ENCODE data around the gene PHLPP2.

DNA sequence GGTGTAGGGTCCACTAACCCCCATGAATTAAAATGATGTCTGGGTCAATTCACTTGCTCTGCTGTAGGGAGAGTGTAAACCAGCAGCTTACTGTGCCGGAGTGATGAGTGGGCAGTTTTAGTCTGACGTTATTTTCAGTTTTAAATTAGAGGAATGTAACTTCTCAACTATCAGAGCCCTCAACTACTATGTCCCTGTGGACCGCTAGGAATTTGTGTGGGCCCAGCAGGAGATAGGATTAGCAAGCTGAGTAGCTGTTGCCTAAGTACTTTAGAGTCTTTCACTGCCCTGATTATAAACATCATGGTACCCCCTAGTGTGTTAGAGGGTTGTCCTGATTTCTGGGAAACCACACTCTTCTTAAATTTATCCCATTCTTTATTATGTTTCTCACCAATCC is 87.1 kb downstream of the PHLPP2 start:
- TF ChIP-seq, protein P1, sequence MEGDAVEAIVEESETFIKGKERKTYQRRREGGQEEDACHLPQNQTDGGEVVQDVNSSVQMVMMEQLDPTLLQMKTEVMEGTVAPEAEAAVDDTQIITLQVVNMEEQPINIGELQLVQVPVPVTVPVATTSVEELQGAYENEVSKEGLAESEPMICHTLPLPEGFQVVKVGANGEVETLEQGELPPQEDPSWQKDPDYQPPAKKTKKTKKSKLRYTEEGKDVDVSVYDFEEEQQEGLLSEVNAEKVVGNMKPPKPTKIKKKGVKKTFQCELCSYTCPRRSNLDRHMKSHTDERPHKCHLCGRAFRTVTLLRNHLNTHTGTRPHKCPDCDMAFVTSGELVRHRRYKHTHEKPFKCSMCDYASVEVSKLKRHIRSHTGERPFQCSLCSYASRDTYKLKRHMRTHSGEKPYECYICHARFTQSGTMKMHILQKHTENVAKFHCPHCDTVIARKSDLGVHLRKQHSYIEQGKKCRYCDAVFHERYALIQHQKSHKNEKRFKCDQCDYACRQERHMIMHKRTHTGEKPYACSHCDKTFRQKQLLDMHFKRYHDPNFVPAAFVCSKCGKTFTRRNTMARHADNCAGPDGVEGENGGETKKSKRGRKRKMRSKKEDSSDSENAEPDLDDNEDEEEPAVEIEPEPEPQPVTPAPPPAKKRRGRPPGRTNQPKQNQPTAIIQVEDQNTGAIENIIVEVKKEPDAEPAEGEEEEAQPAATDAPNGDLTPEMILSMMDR (IDR thresholded peaks at IDR 0.05), result no peak
- no peak for TF ChIP-seq POLR2A (IDR thresholded peaks at IDR 0.05)
